ENCODE data around the gene EMILIN1. TPM values are rescaled to one million over a fixed set of nuclear protein-coding genes. Genes with fewer than 3 reads are reported as not detected.
A peak's percentile ranks its signal among the peaks of the same experiment; 100 is the strongest.

The EMILIN1 gene
- total RNA-seq, 1 donor from 2014 or later, result 180 TPM

DNA sequence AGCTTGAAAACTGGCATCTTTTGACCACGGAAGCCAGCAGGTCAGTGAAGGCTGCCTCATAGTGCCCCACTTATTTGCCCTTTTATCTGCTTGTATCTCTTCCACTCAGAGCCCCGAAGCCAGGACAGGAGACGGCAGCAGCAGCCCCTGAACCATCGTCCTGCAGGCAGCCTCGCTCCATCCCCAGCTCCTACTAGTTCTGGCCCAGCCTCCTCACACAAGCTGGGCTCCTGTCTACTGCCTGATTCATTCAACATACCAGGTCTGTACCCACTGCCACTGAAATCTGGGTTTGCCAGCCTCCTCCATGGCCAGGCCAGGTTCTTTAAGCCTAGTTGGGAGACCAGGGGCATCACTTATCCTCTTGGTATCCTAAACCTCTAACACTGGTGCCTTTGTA lies 11.0 kb upstream of the EMILIN1 start:
- no peak for TF ChIP-seq CTCF (IDR thresholded peaks at IDR 0.05)
- no peak for DNase-seq (ENCODE audit: low spot score)
- peaks cover 24% of the 10 kb centered on the region for H3K36me3 Mint-ChIP-seq (ENCODE audit: low read depth)

DNA sequence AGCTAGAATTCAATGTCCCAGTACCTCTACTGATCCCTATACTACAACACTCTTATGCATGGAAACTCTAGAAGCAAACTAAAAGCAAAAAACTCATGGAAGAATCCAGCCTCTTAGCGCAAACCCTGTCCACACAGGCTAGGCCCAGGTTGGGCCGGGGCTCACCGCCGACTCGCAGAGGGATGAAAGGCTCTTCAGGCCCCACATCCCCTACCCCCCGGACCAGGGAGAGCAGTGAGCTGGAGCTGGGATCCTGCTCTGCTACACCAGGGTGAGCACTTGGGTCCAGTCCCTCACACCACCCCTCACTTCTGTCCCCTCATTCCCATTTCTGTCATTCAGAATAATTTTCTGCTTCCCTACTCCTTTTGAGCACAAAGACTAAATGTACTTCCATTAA lies 9.0 kb upstream of the EMILIN1 start:
- no peak for DNase-seq (ENCODE audit: low spot score)
- Mint-ChIP-seq H3K27me3 (ENCODE audit: low read depth) (no peaks in the 10 kb centered on the region), H3K4me3 (ENCODE audit: unreplicated experiment) (peak overlapping the region; percentile 96), H3K36me3 (ENCODE audit: low read depth) (peaks cover 18% of the 10 kb centered on the region), H3K4me1 (ENCODE audit: low read depth) (peaks cover 61% of the 10 kb centered on the region), H3K9me3 (ENCODE audit: low read depth) (no peaks in the 10 kb centered on the region), H3K27ac (ENCODE audit: unreplicated experiment) (peak overlapping the region; percentile 69)
- no peak for TF ChIP-seq CTCF (IDR thresholded peaks at IDR 0.05)

More for the DNA sequence above, 11.0 kb upstream of the EMILIN1 start:
- peaks cover 49% of the 10 kb centered on the region for H3K4me1 Mint-ChIP-seq (ENCODE audit: low read depth)
- no peaks in the 10 kb centered on the region for H3K9me3 Mint-ChIP-seq (ENCODE audit: low read depth)
- peak overlapping the region; percentile 15 for H3K27ac Mint-ChIP-seq (ENCODE audit: unreplicated experiment)
- no peaks in the 10 kb centered on the region for H3K27me3 Mint-ChIP-seq (ENCODE audit: low read depth)
- H3K4me3 Mint-ChIP-seq (ENCODE audit: unreplicated experiment), result no peak overlapping the region

DNA sequence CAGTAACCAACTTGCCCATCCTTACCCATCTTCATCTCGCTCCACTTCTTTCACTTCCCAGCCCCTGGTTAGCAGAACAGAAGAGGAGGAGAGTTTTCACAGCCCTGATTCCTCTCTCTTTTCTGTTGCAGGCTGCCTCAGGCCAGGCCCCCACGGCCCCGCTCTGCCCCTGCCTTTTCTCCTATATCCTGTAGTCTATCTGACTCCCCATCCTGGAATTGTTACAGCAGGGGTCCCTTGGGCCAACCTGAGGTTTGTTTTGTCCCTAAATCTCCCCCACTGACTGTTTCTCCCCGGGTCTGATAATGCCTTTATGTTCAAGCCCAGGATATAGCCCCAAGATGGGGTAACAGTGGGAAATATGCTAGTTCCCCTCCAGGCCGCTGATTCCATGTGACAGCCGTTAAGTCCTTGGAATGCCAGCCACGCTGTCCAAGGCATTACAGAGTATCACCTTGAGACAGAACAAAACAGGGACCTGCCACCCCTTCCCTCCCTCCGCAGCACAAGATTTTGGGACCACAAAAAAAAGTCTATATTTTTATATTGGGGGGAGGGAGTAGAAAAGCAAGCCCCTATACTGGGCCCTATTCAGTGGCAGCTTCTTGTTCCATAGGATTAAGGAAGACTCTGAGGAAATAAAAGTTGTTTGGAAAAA lies 8.3 kb upstream of the EMILIN1 start:
- no peak for DNase-seq (ENCODE audit: low spot score)
- Mint-ChIP-seq H3K27ac (ENCODE audit: unreplicated experiment) (peak overlapping the region; percentile 94), H3K4me3 (ENCODE audit: unreplicated experiment) (peak overlapping the region; percentile 96), H3K27me3 (ENCODE audit: low read depth) (no peaks in the 10 kb centered on the region), H3K9me3 (ENCODE audit: low read depth) (no peaks in the 10 kb centered on the region), H3K4me1 (ENCODE audit: low read depth) (peaks cover 67% of the 10 kb centered on the region), H3K36me3 (ENCODE audit: low read depth) (peaks cover 17% of the 10 kb centered on the region)
- no peak for TF ChIP-seq CTCF (IDR thresholded peaks at IDR 0.05)

DNA sequence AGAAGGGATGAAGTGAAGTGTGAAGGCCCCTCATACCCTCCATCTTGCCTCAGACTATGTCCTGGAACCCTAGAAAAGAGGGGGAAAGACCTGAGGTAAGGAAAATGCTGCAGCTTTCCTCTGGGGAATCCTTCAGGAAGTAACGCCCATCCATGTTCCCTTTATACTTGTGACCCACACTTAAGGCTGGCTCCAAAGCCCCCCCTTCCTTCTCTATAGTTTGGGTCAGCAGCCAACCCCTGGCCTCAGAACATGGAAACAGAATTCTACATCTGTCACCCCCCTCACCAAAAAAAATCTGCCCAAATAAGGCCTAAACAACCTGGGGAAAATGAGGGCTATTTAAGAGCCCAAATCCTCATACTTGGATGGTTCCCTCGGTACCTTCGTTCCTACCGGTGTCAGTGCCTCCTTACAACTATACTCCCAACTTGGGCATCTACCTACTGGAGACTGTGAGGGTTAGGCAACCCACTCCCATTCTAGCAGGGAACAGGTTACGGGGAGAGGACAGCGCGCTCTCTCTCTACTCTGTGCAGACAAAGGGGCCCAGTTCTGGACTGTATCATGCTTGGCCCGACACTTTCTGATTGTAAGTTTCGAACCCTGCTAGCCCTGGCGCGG lies 7.7 kb upstream of the EMILIN1 start:
- H3K27me3 Mint-ChIP-seq (ENCODE audit: low read depth), result no peaks in the 10 kb centered on the region
- peak overlapping the region; percentile 94 for H3K27ac Mint-ChIP-seq (ENCODE audit: unreplicated experiment)
- peak overlapping the region; percentile 96 for H3K4me3 Mint-ChIP-seq (ENCODE audit: unreplicated experiment)
- no peak for TF ChIP-seq CTCF (IDR thresholded peaks at IDR 0.05)
- H3K9me3 Mint-ChIP-seq (ENCODE audit: low read depth), result no peaks in the 10 kb centered on the region
- peaks cover 68% of the 10 kb centered on the region for H3K4me1 Mint-ChIP-seq (ENCODE audit: low read depth)
- H3K36me3 Mint-ChIP-seq (ENCODE audit: low read depth), result peaks cover 17% of the 10 kb centered on the region
- no peak for DNase-seq (ENCODE audit: low spot score)

- DNase-seq (ENCODE audit: low spot score), result peak; percentile 97
- peaks cover 70% of the 10 kb centered on the region for H3K4me1 Mint-ChIP-seq (ENCODE audit: low read depth)
- H3K27me3 Mint-ChIP-seq (ENCODE audit: low read depth), result no peaks in the 10 kb centered on the region
- H3K36me3 Mint-ChIP-seq (ENCODE audit: low read depth), result peaks cover 13% of the 10 kb centered on the region
- H3K9me3 Mint-ChIP-seq (ENCODE audit: low read depth), result no peaks in the 10 kb centered on the region
- peak within 1 kb of the TSS; percentile 96 for H3K4me3 Mint-ChIP-seq (ENCODE audit: unreplicated experiment)
- peak; percentile 18 for TF ChIP-seq CTCF (IDR thresholded peaks at IDR 0.05)
- peak within 1 kb of the TSS; percentile 94 for H3K27ac Mint-ChIP-seq (ENCODE audit: unreplicated experiment)
Measured at GRCh38 chr2:27071277-27071989, 7.0 kb upstream of the EMILIN1 start, which contains the start of gene OST4. TSS of gene OST4 (minus strand) at chr2:27071654.
